HepG2 (cell line): ENCODE data around the gene CD151. TPM values are rescaled to one million over a fixed set of nuclear protein-coding genes. Genes with fewer than 3 reads are reported as not detected.

ENCODE experiments used
- ATAD3A ChIP-seq: sonication (generic); formaldehyde crosslinking; IDR thresholded peaks from 2 replicates; pipeline ENCODE4 v1.4.0; 2020; ENCODE audit warnings: missing genetic modification reagents
- BORCS8-MEF2B ChIP-seq: sonication (generic); formaldehyde crosslinking; IDR thresholded peaks from 2 replicates; pipeline ENCODE4 v1.8.0; 2022; ENCODE audit warnings: mild to moderate bottlenecking, missing genetic modification reagents
- CBX5 ChIP-seq: sonication (generic); formaldehyde crosslinking; IDR thresholded peaks from 2 replicates; pipeline ENCODE4 v1.4.0; 2020; ENCODE audit warnings: missing genetic modification reagents, borderline replicate concordance
- ERF ChIP-seq: IDR thresholded peaks from 2 replicates; pipeline ENCODE4 v1.6.1; 2018; ENCODE audit warnings: missing biosample characterization, missing genetic modification reagents
- HDAC2 ChIP-seq: sonication (generic); formaldehyde crosslinking; IDR thresholded peaks from 2 replicates; pipeline ENCODE4 v1.4.0; 2020; ENCODE audit warnings: missing genetic modification reagents
- HIVEP1 ChIP-seq: sonication (generic); formaldehyde crosslinking; IDR thresholded peaks from 2 replicates; pipeline ENCODE4 v1.4.0; 2020; ENCODE audit warnings: mild to moderate bottlenecking, missing genetic modification reagents
- HOXA3 ChIP-seq: sonication (generic); formaldehyde crosslinking; IDR thresholded peaks from 2 replicates; pipeline ENCODE4 v1.5.0; 2020; ENCODE audit warnings: missing genetic modification reagents
- KDM2A ChIP-seq: sonication (generic); formaldehyde crosslinking; IDR thresholded peaks from 2 replicates; pipeline ENCODE4 v1.4.0; 2020; ENCODE audit warnings: low read depth, missing genetic modification reagents, borderline replicate concordance
- SP5 ChIP-seq: IDR thresholded peaks from 2 replicates; pipeline ENCODE4 v1.6.1; 2016; ENCODE audit warnings: low read depth, borderline replicate concordance
- ZFP41 ChIP-seq: sonication (generic); formaldehyde crosslinking; IDR thresholded peaks from 2 replicates; pipeline ENCODE4 v1.4.0; 2020; ENCODE audit warnings: mild to moderate bottlenecking, missing genetic modification reagents, borderline replicate concordance
- ZNF343 ChIP-seq: sonication (generic); formaldehyde crosslinking; IDR thresholded peaks from 2 replicates; pipeline ENCODE4 v1.4.0; 2020; ENCODE audit warnings: mild to moderate bottlenecking, missing genetic modification reagents
- ZNF614 ChIP-seq: IDR thresholded peaks from 2 replicates; pipeline ENCODE4 v1.6.1; 2018; ENCODE audit warnings: missing biosample characterization, missing genetic modification reagents, inconsistent platforms, borderline replicate concordance
- ZNF747 ChIP-seq: sonication (generic); formaldehyde crosslinking; IDR thresholded peaks from 2 replicates; pipeline ENCODE4 v1.8.1; 2023; ENCODE audit warnings: missing genetic modification reagents, mild to moderate bottlenecking, borderline replicate concordance
- polyA plus RNA-seq, 8 experiments: library from polyadenylated mRNA; depleted of rRNA in 3 of 8; stranded (reverse) in 7 of 8; unstranded in 1 of 8; fragments of >200 nt; fragmentation: Illumina TruSeq in 4 of 8; extraction: Trizol in 4 of 8; gene quantifications; 2 replicates each; pipeline versions ENCODE4 v1.2.1 to v1.2.3, GENCODE V29; 2011 to 2016; ENCODE audit warnings: low read depth in 4 of 8, missing spikeins in 1 of 8, mixed read lengths in 1 of 8; ENCODE audit not compliant: insufficient read depth in 1 of 8
- total RNA-seq, 5 experiments: library from RNA; depleted of rRNA; stranded (reverse); fragments of >200 nt; fragmentation: Illumina TruSeq; extraction: Trizol; gene quantifications; 2 replicates each; pipeline ENCODE4 v1.2.3, GENCODE V29; 2016; ENCODE audit warnings: low read depth in 1 of 5
- TF ChIP-seq, protein P1 (sequence below): sonication (generic); formaldehyde crosslinking; IDR thresholded peaks from 2 replicates; pipeline ENCODE4 v1.8.0; 2022; ENCODE audit warnings: mild to moderate bottlenecking, missing genetic modification reagents, borderline replicate concordance
- TF ChIP-seq, protein P2 (sequence below): sonication (generic); formaldehyde crosslinking; IDR thresholded peaks from 2 replicates; pipeline ENCODE4 v1.8.0; 2022; ENCODE audit warnings: low read depth, missing genetic modification reagents
- TF ChIP-seq, protein P3 (sequence below): sonication (generic); formaldehyde crosslinking; IDR thresholded peaks from 2 replicates; pipeline ENCODE4 v1.4.0; 2020; ENCODE audit warnings: missing genetic modification reagents
- TF ChIP-seq, protein P4 (sequence below): sonication (generic); formaldehyde crosslinking; IDR thresholded peaks from 2 replicates; pipeline ENCODE4 v1.9.0; 2022; ENCODE audit warnings: low read depth, missing genetic modification reagents

CD151 gene
- total and polyA plus RNA-seq, 2 of the 13 experiments (the other 11 are each of a cell fraction or from before 2014, with no cell fraction given): 125 to 197 TPM

DNA sequence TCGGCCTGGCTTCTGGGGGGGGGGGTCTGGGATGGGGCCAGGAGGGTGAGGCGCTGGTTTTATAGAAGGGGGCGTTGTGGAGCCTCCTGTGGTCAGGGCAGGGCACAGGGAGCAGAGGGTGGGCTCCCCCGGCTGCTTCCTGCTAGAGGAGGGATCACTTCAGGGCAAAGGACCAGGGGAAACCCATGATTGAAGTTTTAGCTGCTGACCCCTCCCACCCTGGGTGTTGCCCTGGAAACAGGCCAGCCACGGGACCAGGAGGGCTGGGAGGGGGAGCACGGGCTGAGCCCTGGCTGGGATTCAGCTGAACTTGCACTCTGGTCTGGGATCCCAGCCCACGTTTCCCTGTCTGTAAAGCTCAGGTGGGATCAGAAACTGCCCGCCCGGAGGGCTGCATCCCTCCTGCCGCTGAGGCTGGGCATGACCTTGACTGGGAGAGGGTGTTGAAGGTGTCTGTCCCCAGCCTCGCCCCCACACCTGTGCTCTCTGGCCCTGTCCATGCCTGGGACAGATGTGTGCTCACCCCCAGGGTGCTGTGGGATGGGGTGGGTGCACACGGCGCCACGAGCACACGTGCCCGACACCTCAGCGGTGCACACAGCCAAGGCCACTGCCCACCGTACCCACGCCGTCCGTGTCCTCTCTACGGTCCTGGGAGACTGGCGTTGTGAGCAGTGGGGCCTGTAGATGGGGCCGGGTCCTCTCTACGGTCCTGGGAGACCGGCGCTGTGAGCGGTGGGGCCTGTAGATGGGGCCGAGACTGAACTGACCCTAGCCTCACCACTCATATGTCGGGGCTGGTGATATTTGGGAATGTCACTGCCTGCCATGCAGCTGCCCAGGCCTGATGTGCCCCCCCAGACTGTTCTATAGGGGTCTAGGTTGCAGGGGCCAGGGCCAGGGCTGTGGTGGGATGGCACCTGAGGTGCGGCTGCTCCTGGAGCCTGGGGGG, 12.2 kb downstream of the CD151 start (continued):
- TF ChIP-seq, protein P1, sequence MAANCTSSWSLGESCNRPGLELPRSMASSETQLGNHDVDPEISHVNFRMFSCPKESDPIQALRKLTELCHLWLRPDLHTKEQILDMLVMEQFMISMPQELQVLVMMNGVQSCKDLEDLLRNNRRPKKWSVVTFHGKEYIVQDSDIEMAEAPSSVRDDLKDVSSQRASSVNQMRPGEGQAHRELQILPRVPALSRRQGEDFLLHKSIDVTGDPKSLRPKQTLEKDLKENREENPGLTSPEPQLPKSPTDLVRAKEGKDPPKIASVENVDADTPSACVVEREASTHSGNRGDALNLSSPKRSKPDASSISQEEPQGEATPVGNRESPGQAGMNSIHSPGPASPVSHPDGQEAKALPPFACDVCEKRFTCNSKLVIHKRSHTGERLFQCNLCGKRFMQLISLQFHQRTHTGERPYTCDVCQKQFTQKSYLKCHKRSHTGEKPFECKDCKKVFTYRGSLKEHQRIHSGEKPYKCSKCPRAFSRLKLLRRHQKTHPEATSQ (CRISPR knock-in tag): no peak
- no peak for TF ChIP-seq ZFP41 (CRISPR knock-in tag)
- TF ChIP-seq ZNF343 (CRISPR knock-in tag): no peak
- TF ChIP-seq ZNF614 (CRISPR knock-in tag): 0 out of 2 replicates have a peak, but pooled peaks have one; percentile 25
- TF ChIP-seq, protein P2, sequence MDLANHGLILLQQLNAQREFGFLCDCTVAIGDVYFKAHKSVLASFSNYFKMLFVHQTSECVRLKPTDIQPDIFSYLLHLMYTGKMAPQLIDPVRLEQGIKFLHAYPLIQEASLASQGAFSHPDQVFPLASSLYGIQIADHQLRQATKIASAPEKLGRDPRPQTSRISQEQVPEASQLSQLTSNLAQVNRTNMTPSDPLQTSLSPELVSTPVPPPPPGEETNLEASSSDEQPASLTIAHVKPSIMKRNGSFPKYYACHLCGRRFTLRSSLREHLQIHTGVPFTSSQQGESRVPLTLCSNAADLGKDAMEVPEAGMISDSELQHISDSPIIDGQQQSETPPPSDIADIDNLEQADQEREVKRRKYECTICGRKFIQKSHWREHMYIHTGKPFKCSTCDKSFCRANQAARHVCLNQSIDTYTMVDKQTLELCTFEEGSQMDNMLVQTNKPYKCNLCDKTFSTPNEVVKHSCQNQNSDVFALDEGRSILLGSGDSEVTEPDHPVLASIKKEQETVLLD (CRISPR knock-in tag): no peak
- TF ChIP-seq ATAD3A (CRISPR knock-in tag): 0 out of 2 replicates have a peak, but pooled peaks have one; percentile 18
- TF ChIP-seq KDM2A (CRISPR knock-in tag): 0 out of 2 replicates have a peak, but pooled peaks have one; percentile 41
- TF ChIP-seq ZNF747 (CRISPR knock-in tag): 0 out of 2 replicates have a peak, but pooled peaks have one; percentile 21
- TF ChIP-seq HDAC2 (CRISPR knock-in tag): peak; percentile 57; the same call in 1 of the 2 replicates
- TF ChIP-seq CBX5 (CRISPR knock-in tag): peak; percentile 40; the same call in 1 of the 2 replicates
- TF ChIP-seq BORCS8-MEF2B: peak; percentile 35; the same call in 1 of the 2 replicates
- TF ChIP-seq HOXA3 (CRISPR knock-in tag): peak; percentile 13; the same call in 1 of the 2 replicates
- peak; percentile 72; the same call in 1 of the 2 replicates for TF ChIP-seq HIVEP1 (CRISPR knock-in tag)
- peak; percentile 70 for TF ChIP-seq SP5 (CRISPR knock-in tag)
- TF ChIP-seq, protein P3, sequence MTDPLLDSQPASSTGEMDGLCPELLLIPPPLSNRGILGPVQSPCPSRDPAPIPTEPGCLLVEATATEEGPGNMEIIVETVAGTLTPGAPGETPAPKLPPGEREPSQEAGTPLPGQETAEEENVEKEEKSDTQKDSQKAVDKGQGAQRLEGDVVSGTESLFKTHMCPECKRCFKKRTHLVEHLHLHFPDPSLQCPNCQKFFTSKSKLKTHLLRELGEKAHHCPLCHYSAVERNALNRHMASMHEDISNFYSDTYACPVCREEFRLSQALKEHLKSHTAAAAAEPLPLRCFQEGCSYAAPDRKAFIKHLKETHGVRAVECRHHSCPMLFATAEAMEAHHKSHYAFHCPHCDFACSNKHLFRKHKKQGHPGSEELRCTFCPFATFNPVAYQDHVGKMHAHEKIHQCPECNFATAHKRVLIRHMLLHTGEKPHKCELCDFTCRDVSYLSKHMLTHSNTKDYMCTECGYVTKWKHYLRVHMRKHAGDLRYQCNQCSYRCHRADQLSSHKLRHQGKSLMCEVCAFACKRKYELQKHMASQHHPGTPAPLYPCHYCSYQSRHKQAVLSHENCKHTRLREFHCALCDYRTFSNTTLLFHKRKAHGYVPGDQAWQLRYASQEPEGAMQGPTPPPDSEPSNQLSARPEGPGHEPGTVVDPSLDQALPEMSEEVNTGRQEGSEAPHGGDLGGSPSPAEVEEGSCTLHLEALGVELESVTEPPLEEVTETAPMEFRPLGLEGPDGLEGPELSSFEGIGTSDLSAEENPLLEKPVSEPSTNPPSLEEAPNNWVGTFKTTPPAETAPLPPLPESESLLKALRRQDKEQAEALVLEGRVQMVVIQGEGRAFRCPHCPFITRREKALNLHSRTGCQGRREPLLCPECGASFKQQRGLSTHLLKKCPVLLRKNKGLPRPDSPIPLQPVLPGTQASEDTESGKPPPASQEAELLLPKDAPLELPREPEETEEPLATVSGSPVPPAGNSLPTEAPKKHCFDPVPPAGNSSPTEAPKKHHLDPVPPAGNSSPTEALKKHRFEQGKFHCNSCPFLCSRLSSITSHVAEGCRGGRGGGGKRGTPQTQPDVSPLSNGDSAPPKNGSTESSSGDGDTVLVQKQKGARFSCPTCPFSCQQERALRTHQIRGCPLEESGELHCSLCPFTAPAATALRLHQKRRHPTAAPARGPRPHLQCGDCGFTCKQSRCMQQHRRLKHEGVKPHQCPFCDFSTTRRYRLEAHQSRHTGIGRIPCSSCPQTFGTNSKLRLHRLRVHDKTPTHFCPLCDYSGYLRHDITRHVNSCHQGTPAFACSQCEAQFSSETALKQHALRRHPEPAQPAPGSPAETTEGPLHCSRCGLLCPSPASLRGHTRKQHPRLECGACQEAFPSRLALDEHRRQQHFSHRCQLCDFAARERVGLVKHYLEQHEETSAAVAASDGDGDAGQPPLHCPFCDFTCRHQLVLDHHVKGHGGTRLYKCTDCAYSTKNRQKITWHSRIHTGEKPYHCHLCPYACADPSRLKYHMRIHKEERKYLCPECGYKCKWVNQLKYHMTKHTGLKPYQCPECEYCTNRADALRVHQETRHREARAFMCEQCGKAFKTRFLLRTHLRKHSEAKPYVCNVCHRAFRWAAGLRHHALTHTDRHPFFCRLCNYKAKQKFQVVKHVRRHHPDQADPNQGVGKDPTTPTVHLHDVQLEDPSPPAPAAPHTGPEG: peak; percentile 54; the same call in 1 of the 2 replicates
- TF ChIP-seq ERF (CRISPR knock-in tag): 0 out of 2 replicates have a peak, but pooled peaks have one; percentile 35
- TF ChIP-seq, protein P4, sequence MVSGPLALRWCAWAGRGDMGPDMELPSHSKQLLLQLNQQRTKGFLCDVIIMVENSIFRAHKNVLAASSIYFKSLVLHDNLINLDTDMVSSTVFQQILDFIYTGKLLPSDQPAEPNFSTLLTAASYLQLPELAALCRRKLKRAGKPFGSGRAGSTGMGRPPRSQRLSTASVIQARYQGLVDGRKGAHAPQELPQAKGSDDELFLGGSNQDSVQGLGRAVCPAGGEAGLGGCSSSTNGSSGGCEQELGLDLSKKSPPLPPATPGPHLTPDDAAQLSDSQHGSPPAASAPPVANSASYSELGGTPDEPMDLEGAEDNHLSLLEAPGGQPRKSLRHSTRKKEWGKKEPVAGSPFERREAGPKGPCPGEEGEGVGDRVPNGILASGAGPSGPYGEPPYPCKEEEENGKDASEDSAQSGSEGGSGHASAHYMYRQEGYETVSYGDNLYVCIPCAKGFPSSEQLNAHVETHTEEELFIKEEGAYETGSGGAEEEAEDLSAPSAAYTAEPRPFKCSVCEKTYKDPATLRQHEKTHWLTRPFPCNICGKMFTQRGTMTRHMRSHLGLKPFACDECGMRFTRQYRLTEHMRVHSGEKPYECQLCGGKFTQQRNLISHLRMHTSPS (CRISPR knock-in tag): 0 out of 2 replicates have a peak, but pooled peaks have one; percentile 65
